Trophoblast cell (in vitro differentiated cells and primary cell): ENCODE data around the gene PHLDB3.

Source experiments
- DNase-seq, 2 donors: peaks; one replicate each; pipeline ENCODE4 v3.0.0-alpha.2; 2016
- H2AFZ ChIP-seq: 2 replicates; pipeline ENCODE4 v1.6.1; 2013; ENCODE audit warnings: low read length, moderate library complexity, mild to moderate bottlenecking; ENCODE audit not compliant: insufficient read depth, poor library complexity
- H2AK5ac ChIP-seq: 2 replicates; pipeline ENCODE4 v1.6.1; 2013; ENCODE audit warnings: mild to moderate bottlenecking, low read length
- H2BK120ac ChIP-seq: 2 replicates; pipeline ENCODE4 v1.6.1; 2013; ENCODE audit warnings: low read length, mild to moderate bottlenecking, moderate library complexity; ENCODE audit not compliant: insufficient read depth, poor library complexity
- H2BK12ac ChIP-seq: 2 replicates; pipeline ENCODE4 v1.6.1; 2013; ENCODE audit warnings: mild to moderate bottlenecking, low read length, moderate library complexity
- H2BK5ac ChIP-seq: 2 replicates; pipeline ENCODE4 v1.6.1; 2013; ENCODE audit warnings: low read length, low read depth, moderate library complexity, mild to moderate bottlenecking; ENCODE audit not compliant: poor library complexity
- H3K14ac ChIP-seq: 2 replicates; pipeline ENCODE4 v1.6.1; 2013; ENCODE audit warnings: mild to moderate bottlenecking, low read length
- H3K18ac ChIP-seq: 2 replicates; pipeline ENCODE4 v1.6.1; 2013; ENCODE audit warnings: mild to moderate bottlenecking, low read length
- H3K23ac ChIP-seq: 2 replicates; pipeline ENCODE4 v1.6.1; 2013; ENCODE audit warnings: low read length
- H3K27ac ChIP-seq: 2 replicates; pipeline ENCODE4 v1.5.1; 2013; ENCODE audit warnings: low read depth, mild to moderate bottlenecking, inconsistent platforms, low read length, moderate library complexity
- H3K27me3 ChIP-seq: 2 replicates; pipeline ENCODE4 v1.6.1; 2013; ENCODE audit warnings: inconsistent platforms, mild to moderate bottlenecking, low read length, moderate library complexity; ENCODE audit not compliant: insufficient read depth
- H3K36me3 ChIP-seq, 2 experiments: 1 replicate in 1 of 2; 2 replicates in 1 of 2; pipeline ENCODE4 v1.6.1; 2013; ENCODE audit warnings: low read length in 2 of 2, mild to moderate bottlenecking in 2 of 2, moderate library complexity in 1 of 2; ENCODE audit not compliant: insufficient read depth in 2 of 2, control insufficient read depth in 1 of 2
- H3K4ac ChIP-seq: 2 replicates; pipeline ENCODE4 v1.6.1; 2013; ENCODE audit warnings: low read depth, mild to moderate bottlenecking, low read length, moderate library complexity
- H3K4me1 ChIP-seq, 2 experiments: 1 replicate in 1 of 2; 2 replicates in 1 of 2; pipeline ENCODE4 v1.6.1; 2013; ENCODE audit warnings: low read length in 2 of 2, mild to moderate bottlenecking in 2 of 2, moderate library complexity in 1 of 2; ENCODE audit not compliant: insufficient read depth in 2 of 2, control insufficient read depth in 1 of 2
- H3K4me2 ChIP-seq: 2 replicates; pipeline ENCODE4 v1.6.1; 2013; ENCODE audit warnings: inconsistent platforms, mild to moderate bottlenecking, low read length, moderate library complexity
- H3K4me3 ChIP-seq: 2 replicates; pipeline ENCODE4 v1.5.1; 2013; ENCODE audit warnings: mild to moderate bottlenecking, low read depth, low read length, inconsistent platforms
- H3K79me1 ChIP-seq: one replicate; pipeline ENCODE4 v1.6.1; 2013; ENCODE audit warnings: low read length
- H3K79me2 ChIP-seq: 2 replicates; pipeline ENCODE4 v1.6.1; 2013; ENCODE audit warnings: low read length, mild to moderate bottlenecking; ENCODE audit not compliant: control insufficient read depth, insufficient read depth, poor library complexity
- H3K9ac ChIP-seq: 2 replicates; pipeline ENCODE4 v1.6.1; 2013; ENCODE audit warnings: mild to moderate bottlenecking, low read length
- H3K9me3 ChIP-seq: 2 replicates; pipeline ENCODE4 v1.6.1; 2013; ENCODE audit warnings: low read depth, mild to moderate bottlenecking, control low read depth, inconsistent platforms, low read length; ENCODE audit not compliant: insufficient read depth
- H4K12ac ChIP-seq: 2 replicates; pipeline ENCODE4 v1.6.1; 2013; ENCODE audit warnings: low read depth, mild to moderate bottlenecking, low read length, moderate library complexity
- H4K8ac ChIP-seq: 2 replicates; pipeline ENCODE4 v1.6.1; 2013; ENCODE audit warnings: low read depth, mild to moderate bottlenecking, low read length, moderate library complexity
- H4K91ac ChIP-seq: one replicate; pipeline ENCODE4 v1.6.1; 2013; ENCODE audit warnings: low read depth, mild to moderate bottlenecking, low read length, moderate library complexity
- WGBS: extraction: QIAGEN DNeasy Blood & Tissue Kit; methylation state at CpG from one replicate; pipeline ENCODE4 v1.1.7; 2013; ENCODE audit warnings: missing lambda C conversion rate; ENCODE audit not compliant: insufficient read length, insufficient coverage; ENCODE audit errors: extremely low coverage; 5-methylcytosine and 5-hydroxymethylcytosine counted together

Gene PHLDB3

GRCh38 chr19:43506629-43507028 is 2.1 kb upstream of the PHLDB3 start:
- WGBS = no CpG with 5 or more reads among the region's 5 CpGs
- Histone ChIP-seq H3K4ac (no peak overlapping the region), H3K4me1 (peaks cover 9% of the 10 kb centered on the region in 2 experiments), H3K9me3 (no peaks in the 10 kb centered on the region), H2BK5ac (no peak overlapping the region), H3K79me2 (peaks cover 3% of the 10 kb centered on the region), H2BK12ac (no peak overlapping the region), H2AK5ac (no peak overlapping the region), H3K27ac (no peak overlapping the region), H3K18ac (no peak overlapping the region), H4K12ac (no peak overlapping the region), H2AFZ (no peak overlapping the region), H3K4me2 (no peak overlapping the region), H3K14ac (no peak overlapping the region), H3K27me3 (no peaks in the 10 kb centered on the region), H3K9ac (no peak overlapping the region), H4K8ac (no peak overlapping the region), H2BK120ac (no peak overlapping the region), H3K4me3 (no peak overlapping the region), H3K79me1 (peaks cover 12% of the 10 kb centered on the region), H3K23ac (no peak overlapping the region), H3K36me3 (peaks cover 11 to 14% of the 10 kb centered on the region in 2 experiments), H4K91ac (no peak overlapping the region)
- no peak for DNase-seq

- no peak overlapping the region for H3K4ac ChIP-seq
- DNase-seq = no peak
- H2BK5ac ChIP-seq = no peak overlapping the region
- H3K79me1 ChIP-seq = peaks cover 12% of the 10 kb centered on the region
- no peak overlapping the region for H3K27ac ChIP-seq
- H3K27me3 ChIP-seq = no peaks in the 10 kb centered on the region
- H3K23ac ChIP-seq = no peak overlapping the region
- H3K4me1 ChIP-seq = peaks cover 10% of the 10 kb centered on the region in 2 experiments
- H3K79me2 ChIP-seq = peaks cover 5% of the 10 kb centered on the region
- H3K4me3 ChIP-seq = no peak overlapping the region
- H3K9ac ChIP-seq = no peak overlapping the region
- H2BK12ac ChIP-seq = no peak overlapping the region
- no peak overlapping the region for H3K4me2 ChIP-seq
- H3K18ac ChIP-seq = no peak overlapping the region
- H3K9me3 ChIP-seq = no peaks in the 10 kb centered on the region
- H4K91ac ChIP-seq = no peak overlapping the region
- peaks cover 10 to 11% of the 10 kb centered on the region in 2 experiments for H3K36me3 ChIP-seq
- H2BK120ac ChIP-seq = no peak overlapping the region
- no peak overlapping the region for H4K8ac ChIP-seq
- H3K14ac ChIP-seq = no peak overlapping the region
- no peak overlapping the region for H2AK5ac ChIP-seq
- no CpG with 5 or more reads among the region's 5 CpGs for WGBS
- no peak overlapping the region for H2AFZ ChIP-seq
- H4K12ac ChIP-seq = no peak overlapping the region
Observed at GRCh38 chr19:43505941-43506340, 1.4 kb upstream of the PHLDB3 start.

GRCh38 chr19:43505186-43505456 is 575 bp upstream of the PHLDB3 start:
- peak overlapping the region; percentile 12 for H4K12ac ChIP-seq
- DNase-seq = no peak

GRCh38 chr19:43503501-43504425 is 783 bp downstream of the PHLDB3 start:
- Histone ChIP-seq H2AK5ac (no peak overlapping the region), H3K4ac (peak overlapping the region; percentile 71), H4K91ac (peak overlapping the region; percentile 84), H3K14ac (peak overlapping the region; percentile 87), H3K27ac (peak overlapping the region; percentile 36), H2BK120ac (peak overlapping the region; percentile 84), H4K8ac (peak overlapping the region; percentile 87), H2BK12ac (peak overlapping the region; percentile 85), H4K12ac (peak overlapping the region; percentile 89), H3K4me2 (peak overlapping the region; percentile 96), H2BK5ac (peak overlapping the region; percentile 81), H3K4me3 (peak overlapping the region; percentile 67), H3K4me1 (peaks cover 10% of the 10 kb centered on the region in 2 experiments), H3K79me2 (peaks cover 5% of the 10 kb centered on the region), H3K18ac (peak overlapping the region; percentile 89), H2AFZ (peak overlapping the region; percentile 93), H3K27me3 (no peaks in the 10 kb centered on the region), H3K9me3 (no peaks in the 10 kb centered on the region), H3K36me3 (peaks cover 8 to 9% of the 10 kb centered on the region in 2 experiments), H3K79me1 (peaks cover 12% of the 10 kb centered on the region), H3K9ac (no peak overlapping the region), H3K23ac (no peak overlapping the region)
- no CpG with 5 or more reads among the region's 64 CpGs for WGBS
- peak; percentile 90 to 96 for DNase-seq

More at GRCh38 chr19:43505186-43505456, 575 bp upstream of the PHLDB3 start:
- WGBS = no CpG with 5 or more reads among the region's 3 CpGs
- no peak overlapping the region for H2BK5ac ChIP-seq
- no peak overlapping the region for H3K27ac ChIP-seq
- no peak overlapping the region for H3K4ac ChIP-seq
- H3K36me3 ChIP-seq = peaks cover 7 to 11% of the 10 kb centered on the region in 2 experiments
- H4K91ac ChIP-seq = peak overlapping the region; percentile 76
- H2AFZ ChIP-seq = peak overlapping the region; percentile 61
- H3K4me2 ChIP-seq = peak overlapping the region; percentile 96
- peak overlapping the region; percentile 8 for H2BK12ac ChIP-seq
- H3K9me3 ChIP-seq = no peaks in the 10 kb centered on the region
- H2BK120ac ChIP-seq = peak overlapping the region; percentile 72
- H3K4me1 ChIP-seq = peaks cover 10% of the 10 kb centered on the region in 2 experiments
- no peaks in the 10 kb centered on the region for H3K27me3 ChIP-seq
- H3K18ac ChIP-seq = no peak overlapping the region
- H3K9ac ChIP-seq = no peak overlapping the region
- peak overlapping the region; percentile 83 for H4K8ac ChIP-seq
- H3K79me2 ChIP-seq = peaks cover 5% of the 10 kb centered on the region
- H3K23ac ChIP-seq = no peak overlapping the region
- no peak overlapping the region for H3K4me3 ChIP-seq
- H2AK5ac ChIP-seq = peak overlapping the region; percentile 18
- peaks cover 12% of the 10 kb centered on the region for H3K79me1 ChIP-seq
- no peak overlapping the region for H3K14ac ChIP-seq
